ENCODE measurements around the gene IKZF2.

- no peak for TF ChIP-seq POLR2AphosphoS5 (IDR thresholded peaks at IDR 0.05; ENCODE audit: control insufficient read depth, insufficient read depth, low read depth, low read length)
- no peak for TF ChIP-seq TCF7 (IDR thresholded peaks at IDR 0.05; ENCODE audit: borderline replicate concordance)
- TF ChIP-seq LARP7 (IDR thresholded peaks at IDR 0.05), result no peak
- no peak for TF ChIP-seq KDM4B (IDR thresholded peaks at IDR 0.05; ENCODE audit: borderline replicate concordance in 2 of 2, low read depth in 1 of 2)
- TF ChIP-seq EZH2 (IDR thresholded peaks at IDR 0.05; ENCODE audit: borderline replicate concordance, low read depth, low read length), result no peak
- no peak for TF ChIP-seq IRF9 (tag; IDR thresholded peaks at IDR 0.05)
- TF ChIP-seq TAF1 (IDR thresholded peaks at IDR 0.05; ENCODE audit: control insufficient read depth, extremely low read depth, insufficient read depth, low read length, severe bottlenecking), result no peak
- no peak for TF ChIP-seq ZHX1 (conservative IDR thresholded peaks at IDR 0.05; ENCODE audit: low read length)
- TF ChIP-seq, protein P1, sequence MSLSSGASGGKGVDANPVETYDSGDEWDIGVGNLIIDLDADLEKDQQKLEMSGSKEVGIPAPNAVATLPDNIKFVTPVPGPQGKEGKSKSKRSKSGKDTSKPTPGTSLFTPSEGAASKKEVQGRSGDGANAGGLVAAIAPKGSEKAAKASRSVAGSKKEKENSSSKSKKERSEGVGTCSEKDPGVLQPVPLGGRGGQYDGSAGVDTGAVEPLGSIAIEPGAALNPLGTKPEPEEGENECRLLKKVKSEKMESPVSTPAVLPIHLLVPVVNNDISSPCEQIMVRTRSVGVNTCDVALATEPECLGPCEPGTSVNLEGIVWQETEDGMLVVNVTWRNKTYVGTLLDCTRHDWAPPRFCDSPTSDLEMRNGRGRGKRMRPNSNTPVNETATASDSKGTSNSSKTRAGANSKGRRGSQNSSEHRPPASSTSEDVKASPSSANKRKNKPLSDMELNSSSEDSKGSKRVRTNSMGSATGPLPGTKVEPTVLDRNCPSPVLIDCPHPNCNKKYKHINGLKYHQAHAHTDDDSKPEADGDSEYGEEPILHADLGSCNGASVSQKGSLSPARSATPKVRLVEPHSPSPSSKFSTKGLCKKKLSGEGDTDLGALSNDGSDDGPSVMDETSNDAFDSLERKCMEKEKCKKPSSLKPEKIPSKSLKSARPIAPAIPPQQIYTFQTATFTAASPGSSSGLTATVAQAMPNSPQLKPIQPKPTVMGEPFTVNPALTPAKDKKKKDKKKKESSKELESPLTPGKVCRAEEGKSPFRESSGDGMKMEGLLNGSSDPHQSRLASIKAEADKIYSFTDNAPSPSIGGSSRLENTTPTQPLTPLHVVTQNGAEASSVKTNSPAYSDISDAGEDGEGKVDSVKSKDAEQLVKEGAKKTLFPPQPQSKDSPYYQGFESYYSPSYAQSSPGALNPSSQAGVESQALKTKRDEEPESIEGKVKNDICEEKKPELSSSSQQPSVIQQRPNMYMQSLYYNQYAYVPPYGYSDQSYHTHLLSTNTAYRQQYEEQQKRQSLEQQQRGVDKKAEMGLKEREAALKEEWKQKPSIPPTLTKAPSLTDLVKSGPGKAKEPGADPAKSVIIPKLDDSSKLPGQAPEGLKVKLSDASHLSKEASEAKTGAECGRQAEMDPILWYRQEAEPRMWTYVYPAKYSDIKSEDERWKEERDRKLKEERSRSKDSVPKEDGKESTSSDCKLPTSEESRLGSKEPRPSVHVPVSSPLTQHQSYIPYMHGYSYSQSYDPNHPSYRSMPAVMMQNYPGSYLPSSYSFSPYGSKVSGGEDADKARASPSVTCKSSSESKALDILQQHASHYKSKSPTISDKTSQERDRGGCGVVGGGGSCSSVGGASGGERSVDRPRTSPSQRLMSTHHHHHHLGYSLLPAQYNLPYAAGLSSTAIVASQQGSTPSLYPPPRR (CRISPR knock-in tag; IDR thresholded peaks at IDR 0.05; ENCODE audit: borderline replicate concordance), result no peak
- TF ChIP-seq SIRT6 (IDR thresholded peaks at IDR 0.05; ENCODE audit: low read depth, low read length), result no peak
- TF ChIP-seq NELFE (IDR thresholded peaks at IDR 0.05; ENCODE audit: insufficient read depth, insufficient read length), result no peak
- no peak for TF ChIP-seq SIN3A (IDR thresholded peaks at IDR 0.05; ENCODE audit: borderline replicate concordance in 2 of 2, control insufficient read depth in 1 of 2, low read depth in 2 of 2, low read length in 2 of 2)
- no peak for TF ChIP-seq MAFF (IDR thresholded peaks at IDR 0.05; ENCODE audit: low read length)
- TF ChIP-seq POLR2A (conservative IDR thresholded peaks at IDR 0.05), result no peak
These were observed 188.7 kb downstream of the IKZF2 start for GRCh38 chr2:212962691-212963090.
